ENCODE results near the gene CAMTA1.
"Not testable (repeated sequence)": the region's sequence is repeated elsewhere in the genome, so short reads cannot be mapped to it uniquely, and the experiment has no call there.

Gene CAMTA1

GRCh38 chr1:6813165-6813564, 27.9 kb downstream of the CAMTA1 start:
- Mint-ChIP-seq H3K4me3 (no peak overlapping the region), H3K36me3 (no peaks in the 10 kb centered on the region), H3K27ac (no peak overlapping the region), H3K27me3 (no peaks in the 10 kb centered on the region), H3K9me3 (no peaks in the 10 kb centered on the region), H3K4me1 (peaks cover 60% of the 10 kb centered on the region)

- H3K4me3 Mint-ChIP-seq: no peak overlapping the region
- peaks cover 2% of the 10 kb centered on the region for H3K36me3 Mint-ChIP-seq
- no peaks in the 10 kb centered on the region for H3K27me3 Mint-ChIP-seq
- H3K4me1 Mint-ChIP-seq: peaks cover 75% of the 10 kb centered on the region
- no peak overlapping the region for H3K27ac Mint-ChIP-seq
- H3K9me3 Mint-ChIP-seq: no peaks in the 10 kb centered on the region
These were observed 30.5 kb downstream of the CAMTA1 start for GRCh38 chr1:6815726-6816125.

- Mint-ChIP-seq H3K27me3 (no peaks in the 10 kb centered on the region), H3K4me3 (no peak overlapping the region), H3K36me3 (peaks cover 2% of the 10 kb centered on the region), H3K27ac (peak overlapping the region; percentile 43), H3K4me1 (peaks cover 68% of the 10 kb centered on the region), H3K9me3 (no peaks in the 10 kb centered on the region)
These were observed 34.2 kb downstream of the CAMTA1 start for GRCh38 chr1:6819246-6820040.

- H3K27ac Mint-ChIP-seq: no peak overlapping the region
- H3K4me1 Mint-ChIP-seq: peaks cover 60% of the 10 kb centered on the region
- H3K27me3 Mint-ChIP-seq: no peaks in the 10 kb centered on the region
- H3K4me3 Mint-ChIP-seq: no peak overlapping the region
- H3K36me3 Mint-ChIP-seq: peaks cover 4% of the 10 kb centered on the region
- H3K9me3 Mint-ChIP-seq: no peaks in the 10 kb centered on the region
These were observed 35.6 kb downstream of the CAMTA1 start for GRCh38 chr1:6820899-6821298.

- H3K27ac Mint-ChIP-seq: peak overlapping the region; percentile 43
- H3K27me3 Mint-ChIP-seq: no peaks in the 10 kb centered on the region
- H3K4me3 Mint-ChIP-seq: no peak overlapping the region
- peaks cover 4% of the 10 kb centered on the region for H3K36me3 Mint-ChIP-seq
- H3K4me1 Mint-ChIP-seq: peaks cover 50% of the 10 kb centered on the region
- H3K9me3 Mint-ChIP-seq: no peaks in the 10 kb centered on the region
These were observed 37.5 kb downstream of the CAMTA1 start for GRCh38 chr1:6822530-6823359.

GRCh38 chr1:6823793-6824192, 38.5 kb downstream of the CAMTA1 start:
- Mint-ChIP-seq H3K4me3 (no peak overlapping the region), H3K36me3 (peaks cover 4% of the 10 kb centered on the region), H3K27me3 (no peaks in the 10 kb centered on the region), H3K4me1 (peaks cover 49% of the 10 kb centered on the region), H3K27ac (no peak overlapping the region), H3K9me3 (no peaks in the 10 kb centered on the region)

GRCh38 chr1:6824665-6825368, 39.6 kb downstream of the CAMTA1 start:
- Mint-ChIP-seq H3K9me3 (no peaks in the 10 kb centered on the region), H3K36me3 (peaks cover 3% of the 10 kb centered on the region), H3K27ac (no peak overlapping the region), H3K4me3 (no peak overlapping the region), H3K4me1 (peaks cover 42% of the 10 kb centered on the region), H3K27me3 (no peaks in the 10 kb centered on the region)

- no peak overlapping the region for H3K27ac Mint-ChIP-seq
- no peaks in the 10 kb centered on the region for H3K27me3 Mint-ChIP-seq
These were observed 40.6 kb downstream of the CAMTA1 start for GRCh38 chr1:6825828-6826227.

GRCh38 chr1:6827079-6827478, 41.8 kb downstream of the CAMTA1 start:
- Mint-ChIP-seq H3K36me3 (peaks cover 3% of the 10 kb centered on the region), H3K27ac (no peak overlapping the region), H3K4me1 (peaks cover 33% of the 10 kb centered on the region), H3K9me3 (no peaks in the 10 kb centered on the region), H3K27me3 (no peaks in the 10 kb centered on the region), H3K4me3 (no peak overlapping the region)

More at GRCh38 chr1:6825828-6826227, 40.6 kb downstream of the CAMTA1 start:
- Mint-ChIP-seq H3K4me3 (no peak overlapping the region), H3K4me1 (peaks cover 32% of the 10 kb centered on the region), H3K9me3 (no peaks in the 10 kb centered on the region), H3K36me3 (peaks cover 2% of the 10 kb centered on the region)

GRCh38 chr1:6827630-6828165, 42.4 kb downstream of the CAMTA1 start:
- Mint-ChIP-seq H3K4me3 (no peak overlapping the region), H3K27me3 (no peaks in the 10 kb centered on the region), H3K36me3 (peaks cover 3% of the 10 kb centered on the region), H3K9me3 (no peaks in the 10 kb centered on the region), H3K27ac (no peak overlapping the region), H3K4me1 (peaks cover 28% of the 10 kb centered on the region)

GRCh38 chr1:6831366-6831765, 46.1 kb downstream of the CAMTA1 start:
- no peaks in the 10 kb centered on the region for H3K9me3 Mint-ChIP-seq
- no peak overlapping the region for H3K4me3 Mint-ChIP-seq
- peaks cover 6% of the 10 kb centered on the region for H3K36me3 Mint-ChIP-seq
- H3K4me1 Mint-ChIP-seq: peaks cover 18% of the 10 kb centered on the region
- H3K27me3 Mint-ChIP-seq: no peaks in the 10 kb centered on the region
- H3K27ac Mint-ChIP-seq: no peak overlapping the region

- H3K36me3 Mint-ChIP-seq, H3K27ac Mint-ChIP-seq, H3K9me3 Mint-ChIP-seq, H3K4me3 Mint-ChIP-seq, H3K27me3 Mint-ChIP-seq: not testable (repeated sequence)
- H3K4me1 Mint-ChIP-seq: peaks cover 18% of the 10 kb centered on the region
These were observed 46.8 kb downstream of the CAMTA1 start for GRCh38 chr1:6832006-6832405.

- H3K36me3 Mint-ChIP-seq: peaks cover 6% of the 10 kb centered on the region
- no peak overlapping the region for H3K27ac Mint-ChIP-seq
- H3K4me1 Mint-ChIP-seq: peaks cover 14% of the 10 kb centered on the region
- H3K27me3 Mint-ChIP-seq: no peaks in the 10 kb centered on the region
- no peaks in the 10 kb centered on the region for H3K9me3 Mint-ChIP-seq
- H3K4me3 Mint-ChIP-seq: no peak overlapping the region
These were observed 47.4 kb downstream of the CAMTA1 start for GRCh38 chr1:6832531-6833188.

- Mint-ChIP-seq H3K27ac (no peak overlapping the region), H3K27me3 (no peaks in the 10 kb centered on the region), H3K36me3 (peaks cover 6% of the 10 kb centered on the region), H3K4me3 (no peak overlapping the region), H3K9me3 (no peaks in the 10 kb centered on the region), H3K4me1 (peaks cover 11% of the 10 kb centered on the region)
These were observed 48.5 kb downstream of the CAMTA1 start for GRCh38 chr1:6833804-6834203.

GRCh38 chr1:6834366-6834765, 49.1 kb downstream of the CAMTA1 start:
- Mint-ChIP-seq H3K4me3 (no peak overlapping the region), H3K27ac (no peak overlapping the region), H3K27me3 (no peaks in the 10 kb centered on the region), H3K4me1 (peaks cover 11% of the 10 kb centered on the region), H3K36me3 (peaks cover 6% of the 10 kb centered on the region), H3K9me3 (no peaks in the 10 kb centered on the region)
